Heart left ventricle (tissue), 13 donors: ENCODE results near the gene PRR29.
"Not testable (repeated sequence)": the region's sequence is repeated elsewhere in the genome, so short reads cannot be mapped to it uniquely, and the experiment has no call there.

Experiments used
- POLR2A ChIP-seq, 2 donors: fragments of 450-650 bp; IDR thresholded peaks; one replicate each; pipeline ENCODE4 v1.6.1; 2017; ENCODE audit warnings: antibody characterized with exemption in 2 of 2, mild to moderate bottlenecking in 2 of 2, moderate library complexity in 2 of 2
- TF ChIP-seq, protein P1 (sequence below), 12 donors: fragments of 200-600 bp; sonication (generic) in 4 of 12; IDR thresholded peaks; one replicate each; pipeline versions ENCODE4 v1.5.0 to v1.8.0; 2018 to 2022; ENCODE audit warnings: antibody characterized with exemption in 12 of 12, mild to moderate bottlenecking in 5 of 12
- donor health status: ischemic (EF 13 %, LVEDD 7.1; RV severe dilation, severe dysfunction).
- donor health status: DM: no; HTN: yes; CAD: no.
- donor health status: DM: no; HTN: no; CAD: no.
- donor health status: ischemic (EF 25% LVEDD 6.9; RV normal size, moderate dysfunction).
- donor health status: ischemic (EF 25% LVEDD 5.7; RV mildly dilated, moderate dysfunction).
- donor health status: ischemic (EF 35%, LVEDD 5.7; RV mildly dilated, moderate dysfunction).
- donor health status: nonischemic (EF 11% LVEDD 7.7; RV severe dilation, severe dysfunction).
- donor health status: DM: yes; HTN: yes; CAD: no.
- donor health status: PGD.
- donor health status: ischemic (EF 29% LVEDD 5.4; RV normal size, mild dysfunction).
- donor health status: nonischemic (EF 23%, LVEDD 6.1; RV moderate dilation, normal function).

GRCh38 chr17:64007089-64007837, 9.1 kb downstream of the PRR29 start:
- TF ChIP-seq POLR2A (IDR thresholded peaks at IDR 0.05), result not testable (repeated sequence)
- TF ChIP-seq, protein P1, sequence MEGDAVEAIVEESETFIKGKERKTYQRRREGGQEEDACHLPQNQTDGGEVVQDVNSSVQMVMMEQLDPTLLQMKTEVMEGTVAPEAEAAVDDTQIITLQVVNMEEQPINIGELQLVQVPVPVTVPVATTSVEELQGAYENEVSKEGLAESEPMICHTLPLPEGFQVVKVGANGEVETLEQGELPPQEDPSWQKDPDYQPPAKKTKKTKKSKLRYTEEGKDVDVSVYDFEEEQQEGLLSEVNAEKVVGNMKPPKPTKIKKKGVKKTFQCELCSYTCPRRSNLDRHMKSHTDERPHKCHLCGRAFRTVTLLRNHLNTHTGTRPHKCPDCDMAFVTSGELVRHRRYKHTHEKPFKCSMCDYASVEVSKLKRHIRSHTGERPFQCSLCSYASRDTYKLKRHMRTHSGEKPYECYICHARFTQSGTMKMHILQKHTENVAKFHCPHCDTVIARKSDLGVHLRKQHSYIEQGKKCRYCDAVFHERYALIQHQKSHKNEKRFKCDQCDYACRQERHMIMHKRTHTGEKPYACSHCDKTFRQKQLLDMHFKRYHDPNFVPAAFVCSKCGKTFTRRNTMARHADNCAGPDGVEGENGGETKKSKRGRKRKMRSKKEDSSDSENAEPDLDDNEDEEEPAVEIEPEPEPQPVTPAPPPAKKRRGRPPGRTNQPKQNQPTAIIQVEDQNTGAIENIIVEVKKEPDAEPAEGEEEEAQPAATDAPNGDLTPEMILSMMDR (IDR thresholded peaks at IDR 0.05), result not testable (repeated sequence)
